ENCODE data around the gene APBB2.

- TF ChIP-seq CTCF (IDR thresholded peaks at IDR 0.05) (no peak), POLR2A (IDR thresholded peaks at IDR 0.05) (no peak)
Measured at GRCh38 chr4:40953283-40954087, 260.9 kb downstream of the APBB2 start.
